Progenitor cell of endocrine pancreas (in vitro differentiated cells): ENCODE results near the gene ACTR3C. TPM values are rescaled to one million over a fixed set of nuclear protein-coding genes. Genes with fewer than 3 reads are reported as not detected.

ENCODE experiments used
- DNase-seq: peaks from one replicate; pipeline ENCODE4 v3.0.0; 2021; ENCODE audit warnings: low spot score; ENCODE audit not compliant: unreplicated experiment
- H3K27ac Mint-ChIP-seq: 2 replicates; pipeline ENCODE4 v1.8.0; 2021; ENCODE audit warnings: mild to moderate bottlenecking, moderate library complexity, mixed read lengths
- H3K27me3 Mint-ChIP-seq: 2 replicates; pipeline ENCODE4 v1.8.0; 2021; ENCODE audit warnings: mixed read lengths
- H3K36me3 Mint-ChIP-seq: 2 replicates; pipeline ENCODE4 v1.8.0; 2022; ENCODE audit warnings: mixed read lengths; ENCODE audit not compliant: insufficient read depth
- H3K4me1 Mint-ChIP-seq: 2 replicates; pipeline ENCODE4 v1.8.0; 2021; ENCODE audit warnings: low read depth, mixed read lengths
- H3K4me3 Mint-ChIP-seq: 2 replicates; pipeline ENCODE4 v1.8.0; 2021; ENCODE audit warnings: low read depth, mild to moderate bottlenecking, moderate library complexity, mixed read lengths
- H3K9me3 Mint-ChIP-seq: 2 replicates; pipeline ENCODE4 v1.8.0; 2021; ENCODE audit warnings: low read depth, mixed read lengths
- CTCF ChIP-seq: fragments of 200-600 bp; sonication (generic); IDR thresholded peaks from one replicate; pipeline ENCODE4 v1.5.0; 2021; ENCODE audit warnings: antibody characterized with exemption, mild to moderate bottlenecking; ENCODE audit not compliant: unreplicated experiment
- total RNA-seq: library from RNA; stranded (reverse); gene quantifications from 2 replicates; pipeline ENCODE4 v1.2.1, GENCODE V29; 2021

ACTR3C gene
- total RNA-seq, 1 donor from 2014 or later = 3.3 TPM

GRCh38 chr7:150367677-150368095 lies 44.3 kb upstream of the ACTR3C start:
- peaks cover 4% of the 10 kb centered on the region for H3K36me3 Mint-ChIP-seq
- no peak for TF ChIP-seq CTCF
- H3K9me3 Mint-ChIP-seq = no peaks in the 10 kb centered on the region
- H3K27ac Mint-ChIP-seq = peak overlapping the region; percentile 99
- peaks cover 5% of the 10 kb centered on the region for H3K27me3 Mint-ChIP-seq
- no peak for DNase-seq
- peak overlapping the region; percentile 77 for H3K4me3 Mint-ChIP-seq
- peaks cover 23% of the 10 kb centered on the region for H3K4me1 Mint-ChIP-seq

GRCh38 chr7:150365673-150366398 lies 42.5 kb upstream of the ACTR3C start:
- TF ChIP-seq CTCF = no peak
- DNase-seq = no peak
- Mint-ChIP-seq H3K4me1 (peaks cover 23% of the 10 kb centered on the region), H3K36me3 (peaks cover 4% of the 10 kb centered on the region), H3K4me3 (no peak overlapping the region), H3K27me3 (peaks cover 14% of the 10 kb centered on the region), H3K9me3 (no peaks in the 10 kb centered on the region), H3K27ac (no peak overlapping the region)

- Mint-ChIP-seq H3K4me3 (no peak overlapping the region), H3K27ac (no peak overlapping the region), H3K36me3 (no peaks in the 10 kb centered on the region), H3K4me1 (peaks cover 17% of the 10 kb centered on the region), H3K27me3 (peaks cover 14% of the 10 kb centered on the region), H3K9me3 (no peaks in the 10 kb centered on the region)
- DNase-seq = no peak
- no peak for TF ChIP-seq CTCF
These were observed 41.8 kb upstream of the ACTR3C start for GRCh38 chr7:150365194-150365593.

- H3K4me1 Mint-ChIP-seq = peaks cover 8% of the 10 kb centered on the region
- H3K4me3 Mint-ChIP-seq = no peak overlapping the region
- peaks cover 14% of the 10 kb centered on the region for H3K27me3 Mint-ChIP-seq
- no peak for DNase-seq
- H3K36me3 Mint-ChIP-seq = no peaks in the 10 kb centered on the region
- no peaks in the 10 kb centered on the region for H3K9me3 Mint-ChIP-seq
- TF ChIP-seq CTCF = no peak
- no peak overlapping the region for H3K27ac Mint-ChIP-seq
These were observed 40.5 kb upstream of the ACTR3C start for GRCh38 chr7:150363872-150364271.

GRCh38 chr7:150363370-150363769 lies 40.0 kb upstream of the ACTR3C start:
- H3K4me1 Mint-ChIP-seq = peaks cover 8% of the 10 kb centered on the region
- no peak for TF ChIP-seq CTCF
- no peak overlapping the region for H3K4me3 Mint-ChIP-seq
- DNase-seq = no peak
- no peaks in the 10 kb centered on the region for H3K9me3 Mint-ChIP-seq
- H3K27me3 Mint-ChIP-seq = peaks cover 14% of the 10 kb centered on the region
- H3K36me3 Mint-ChIP-seq = no peaks in the 10 kb centered on the region
- H3K27ac Mint-ChIP-seq = no peak overlapping the region
